Thoracic aorta (tissue), 2 donors: ENCODE measurements around the gene MAST2. TPM values are rescaled to one million over a fixed set of nuclear protein-coding genes. Genes with fewer than 3 reads are reported as not detected.

Source experiments
- ATAC-seq: fragments of 150-250 bp; one replicate; pipeline ENCODE4 v1.8.0; 2017; ENCODE audit warnings: low read depth; ENCODE audit not compliant: insufficient number of reproducible peaks, low FRiP score
- DNase-seq: peaks from one replicate; pipeline ENCODE4 v3.0.0-alpha.2; 2020; ENCODE audit warnings: low spot score
- H3K27ac ChIP-seq, 2 donors: fragments of 200-600 bp; sonication (generic); 1 replicate in 1 of 2; 2 replicates in 1 of 2; pipeline ENCODE4 v1.5.1; 2016; ENCODE audit warnings: mild to moderate bottlenecking in 2 of 2, moderate library complexity in 2 of 2
- H3K27me3 ChIP-seq: fragments of 200-600 bp; sonication (generic); replicated peaks from 2 replicates; pipeline ENCODE4 v1.6.0; 2016; ENCODE audit warnings: mild to moderate bottlenecking; ENCODE audit not compliant: insufficient read depth
- H3K36me3 ChIP-seq: fragments of 200-600 bp; sonication (generic); one replicate; pipeline ENCODE4 v1.5.1; 2016
- H3K4me1 ChIP-seq, 2 donors: fragments of 200-600 bp; sonication (generic); 1 replicate in 1 of 2; 2 replicates in 1 of 2; pipeline versions ENCODE4 v1.5.1 to v1.6.0; 2016; ENCODE audit warnings: low read depth in 2 of 2, mild to moderate bottlenecking in 1 of 2; ENCODE audit not compliant: control insufficient read depth in 1 of 2
- H3K4me3 ChIP-seq: fragments of 200-600 bp; sonication (generic); 2 replicates; pipeline ENCODE4 v1.5.1; 2016; ENCODE audit warnings: mild to moderate bottlenecking
- H3K9me3 ChIP-seq: fragments of 200-600 bp; sonication (generic); 2 replicates; pipeline ENCODE4 v1.5.1; 2016
- CTCF ChIP-seq: fragments of 200-600 bp; sonication (generic); IDR thresholded peaks from one replicate; pipeline ENCODE4 v1.5.1; 2019; ENCODE audit warnings: antibody characterized with exemption
- total RNA-seq, 2 donors: library from RNA; depleted of rRNA; stranded (reverse); fragments of >200 nt; gene quantifications; one replicate each; pipeline versions ENCODE4 v1.1.0 to v1.2.3, GENCODE V29; 2016

MAST2 gene
- total RNA-seq, 2 donors from 2014 or later, result 33.6 to 61.2 TPM

- ATAC-seq (no peak), DNase-seq (no peak)
- H3K9me3 ChIP-seq, result no peaks in the 10 kb centered on the region
- H3K4me1 ChIP-seq, result no peaks in the 10 kb centered on the region
- no peaks in the 10 kb centered on the region for H3K36me3 ChIP-seq
- TF ChIP-seq CTCF, result no peak
- no peak overlapping the region for H3K4me3 ChIP-seq
- H3K27me3 ChIP-seq, result no peaks in the 10 kb centered on the region
- H3K27ac ChIP-seq, result no peak overlapping the region
Measured at GRCh38 chr1:45789601-45790000, 13.8 kb upstream of the MAST2 start.

- H3K27ac ChIP-seq, result no peak overlapping the region
- DNase-seq, result no peak
- H3K9me3 ChIP-seq, result no peaks in the 10 kb centered on the region
- no peak for TF ChIP-seq CTCF
- no peak overlapping the region for H3K4me3 ChIP-seq
- H3K27me3 ChIP-seq, result no peaks in the 10 kb centered on the region
- no peaks in the 10 kb centered on the region for H3K4me1 ChIP-seq
- no peak for ATAC-seq
- no peaks in the 10 kb centered on the region for H3K36me3 ChIP-seq
Measured at GRCh38 chr1:45792744-45793143, 10.7 kb upstream of the MAST2 start.

- Histone ChIP-seq H3K27me3 (no peaks in the 10 kb centered on the region), H3K9me3 (no peaks in the 10 kb centered on the region), H3K36me3 (no peaks in the 10 kb centered on the region), H3K4me1 (no peaks in the 10 kb centered on the region), H3K27ac (no peak overlapping the region), H3K4me3 (no peak overlapping the region)
- TF ChIP-seq CTCF, result no peak
- no peak for ATAC-seq
- DNase-seq, result no peak
Measured at GRCh38 chr1:45793942-45794604, 9.3 kb upstream of the MAST2 start.

DNA sequence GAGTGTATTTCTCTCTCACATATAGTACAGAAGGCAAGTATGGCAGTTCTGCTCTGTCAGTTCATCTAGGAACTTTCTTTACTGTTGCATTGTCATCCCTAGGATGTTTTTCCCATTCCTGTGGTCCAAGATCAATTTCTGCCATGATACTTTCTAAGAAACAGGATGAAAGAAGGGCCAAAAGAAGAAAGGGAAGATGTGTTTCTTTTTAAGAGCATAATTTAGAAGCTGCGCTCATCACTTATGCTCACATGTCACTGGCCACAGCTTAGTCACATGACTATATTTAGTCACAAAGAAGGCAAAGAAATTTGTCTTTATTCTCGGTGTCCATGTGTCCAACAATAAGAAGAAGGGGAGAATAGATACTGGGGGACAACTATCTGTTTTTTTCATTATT, 7.0 kb upstream of the MAST2 start:
- Histone ChIP-seq H3K27ac (no peak overlapping the region), H3K36me3 (no peaks in the 10 kb centered on the region), H3K4me3 (no peak overlapping the region), H3K4me1 (no peaks in the 10 kb centered on the region), H3K27me3 (no peaks in the 10 kb centered on the region), H3K9me3 (no peaks in the 10 kb centered on the region)
- DNase-seq (no peak), ATAC-seq (no peak)
- no peak for TF ChIP-seq CTCF

DNA sequence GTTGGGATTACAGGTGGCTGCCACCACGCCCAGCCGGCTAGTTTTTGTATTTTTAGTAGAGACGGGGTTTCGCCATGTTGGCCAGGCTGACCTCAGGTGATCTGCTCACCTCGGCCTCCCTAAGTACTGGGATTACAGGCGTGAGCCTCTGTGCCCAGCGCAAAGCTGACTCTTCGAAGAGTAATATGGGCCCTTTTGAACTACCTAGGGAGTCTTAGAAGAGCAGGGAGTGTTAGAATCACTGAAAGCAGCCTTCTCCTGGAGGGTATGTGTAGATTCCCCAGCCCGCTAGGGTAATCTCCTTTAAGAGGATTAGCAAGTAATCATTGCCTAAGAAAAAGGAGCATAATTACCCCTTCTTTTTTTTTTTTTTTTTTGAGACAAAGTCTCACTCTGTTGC, 6.5 kb upstream of the MAST2 start:
- H3K9me3 ChIP-seq, result no peaks in the 10 kb centered on the region
- no peak for TF ChIP-seq CTCF
- no peaks in the 10 kb centered on the region for H3K27me3 ChIP-seq
- H3K4me1 ChIP-seq, result peaks cover 0 to 1% of the 10 kb centered on the region in 2 donors
- H3K36me3 ChIP-seq, result no peaks in the 10 kb centered on the region
- DNase-seq, result no peak
- H3K27ac ChIP-seq, result no peak overlapping the region
- no peak overlapping the region for H3K4me3 ChIP-seq
- no peak for ATAC-seq
